ENCODE results near the gene HDAC7.
A peak's percentile ranks its signal among the peaks of the same experiment; 100 is the strongest.

HDAC7 gene

DNA sequence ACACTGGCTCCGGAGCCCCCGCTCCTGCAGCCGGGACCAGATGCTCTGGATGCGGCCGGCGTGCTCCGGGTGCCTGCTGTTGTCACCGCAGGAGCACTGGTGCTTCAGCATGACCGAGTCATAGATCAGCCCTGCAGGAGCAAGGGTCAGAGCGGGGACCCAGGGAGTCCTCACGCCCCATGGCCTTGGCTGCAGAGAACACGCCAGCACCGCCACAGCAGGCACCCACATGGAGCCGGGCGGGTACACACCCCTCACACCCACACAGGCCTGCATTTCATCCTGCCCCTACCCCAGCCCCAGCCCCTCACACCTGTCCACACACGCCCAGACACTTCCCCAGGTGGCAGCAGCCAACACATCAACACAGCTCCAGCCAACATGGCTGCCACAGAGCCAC, 27.8 kb downstream of the HDAC7 start:
- no peak for DNase-seq (ENCODE audit: low read depth)

DNA sequence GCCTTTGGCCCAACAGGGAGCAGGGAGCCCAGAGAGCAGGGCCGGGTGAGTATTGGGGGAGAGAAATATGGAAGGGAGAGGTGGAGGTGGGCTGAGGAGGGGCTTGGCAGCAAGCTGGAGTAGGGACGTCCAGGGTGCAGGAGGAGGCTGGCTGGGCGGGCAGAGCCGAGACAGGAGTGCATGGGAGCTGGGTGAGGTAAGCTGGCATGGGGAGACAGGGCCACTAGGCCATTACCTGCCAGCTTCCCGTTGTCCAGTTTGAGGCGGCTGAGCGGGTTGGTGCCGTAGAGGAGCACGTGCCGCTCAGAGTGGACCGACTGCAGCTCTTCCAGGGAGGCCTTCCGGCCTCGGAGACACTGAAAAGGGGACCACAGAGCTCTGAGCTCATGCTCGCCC, 28.4 kb downstream of the HDAC7 start:
- DNase-seq (ENCODE audit: low read depth): no peak

DNA sequence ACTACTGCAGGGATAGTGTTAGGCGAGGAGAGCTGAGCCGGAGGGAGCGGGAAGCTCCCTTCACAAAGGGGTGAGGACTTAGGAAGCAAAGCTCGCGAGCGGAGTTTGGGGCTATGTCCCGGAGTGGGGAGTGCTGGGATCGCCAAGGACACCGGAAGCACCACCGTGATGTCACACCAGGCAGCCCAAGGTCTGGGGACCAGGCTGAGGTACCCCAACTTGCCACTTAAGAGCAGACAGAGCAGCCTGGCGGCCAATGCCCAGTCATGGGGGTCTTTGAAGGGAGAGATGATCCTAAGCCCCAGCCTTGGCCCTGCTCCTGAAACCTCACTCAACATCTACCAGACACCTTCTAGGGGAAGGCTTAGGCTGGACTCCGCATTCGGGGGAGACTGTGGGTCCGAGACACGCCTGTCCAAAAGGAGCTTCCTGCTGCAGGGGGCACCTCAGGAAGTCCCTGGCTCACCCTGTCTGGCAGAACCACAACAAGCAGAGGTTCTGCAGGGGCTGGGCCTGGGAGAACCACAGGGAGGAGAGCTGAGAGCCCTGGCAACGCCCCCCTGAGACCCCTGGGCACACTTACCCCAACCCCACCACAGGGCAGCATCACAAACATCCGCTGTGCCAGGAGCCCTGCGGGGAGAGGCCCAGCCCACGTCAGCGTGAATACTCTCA, 28.9 kb downstream of the HDAC7 start:
- DNase-seq (ENCODE audit: low read depth): no peak

DNA sequence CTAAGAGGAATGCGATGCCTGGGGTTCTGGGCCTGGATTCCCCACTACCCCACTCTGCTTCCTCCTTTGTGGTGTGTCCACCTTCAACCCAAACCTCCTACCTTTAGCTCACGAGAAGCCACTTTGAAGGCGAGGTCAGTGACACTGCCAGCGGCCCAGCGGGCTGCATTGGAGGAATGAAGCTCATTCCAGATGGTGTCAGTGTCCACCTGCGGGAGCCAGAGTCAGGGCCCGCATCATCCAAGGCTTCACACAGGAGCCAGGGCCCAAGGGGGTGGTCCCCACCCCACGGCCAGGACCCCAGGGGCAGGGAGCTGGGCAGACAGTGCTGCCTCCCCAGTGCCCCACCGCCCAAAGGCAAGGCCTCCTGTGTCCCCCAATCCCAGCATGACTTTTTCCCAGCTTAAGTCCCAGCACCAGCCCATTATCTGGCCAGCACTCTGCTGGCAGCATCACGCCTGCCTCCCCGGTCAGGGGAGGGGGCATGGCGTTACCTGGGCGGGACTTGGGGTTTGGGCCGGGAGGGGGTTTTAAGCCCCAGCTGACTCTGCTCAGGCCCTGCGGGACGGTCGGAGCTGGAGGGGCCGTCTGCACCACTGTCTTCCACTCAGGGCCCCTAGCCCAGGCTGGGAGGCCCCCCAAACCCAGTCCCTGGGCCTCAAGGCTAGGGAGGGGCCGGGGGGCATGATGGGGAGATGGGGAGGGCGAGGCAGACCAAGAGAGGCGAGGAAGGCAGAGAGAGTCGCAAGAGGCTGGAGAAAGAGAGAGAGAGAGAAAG, 29.8 kb downstream of the HDAC7 start:
- no peak for DNase-seq (ENCODE audit: low read depth)

- DNase-seq (ENCODE audit: low read depth): no peak
Observed at GRCh38 chr12:47789141-47789540, 30.6 kb downstream of the HDAC7 start.

DNA sequence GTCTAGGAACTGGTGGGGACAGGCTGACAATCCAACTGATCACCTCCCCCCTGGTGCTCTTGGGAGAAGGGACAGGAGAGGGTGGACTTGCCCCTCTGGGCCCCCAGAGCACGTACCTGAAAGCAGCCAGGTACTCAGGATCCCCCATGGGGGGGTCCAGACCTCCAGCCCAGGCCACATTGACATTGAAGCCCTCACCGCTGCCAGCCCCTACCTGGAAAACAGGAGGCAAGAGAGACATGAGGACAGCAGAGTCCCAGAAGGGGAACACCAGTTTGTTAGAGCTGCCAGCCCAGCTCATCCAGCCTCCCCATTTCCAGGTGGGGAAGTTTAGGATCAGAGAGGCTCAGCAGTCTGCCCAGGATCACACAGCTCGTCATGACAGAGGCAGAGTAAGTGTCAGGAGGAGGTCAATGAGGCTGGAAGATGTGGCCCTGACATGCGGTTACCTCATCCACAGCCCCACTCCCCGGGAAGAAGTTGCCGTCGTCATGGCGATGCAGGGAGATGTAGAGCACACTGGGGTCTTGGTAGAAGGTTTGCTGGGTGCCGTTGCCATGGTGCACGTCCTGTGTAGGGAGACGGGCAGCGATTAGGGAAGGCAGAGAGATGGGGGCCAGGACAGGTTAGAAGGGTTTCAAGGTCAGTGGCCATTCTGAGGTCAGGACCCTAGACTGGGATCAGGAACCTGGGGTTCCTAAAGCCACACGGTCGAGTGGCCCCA, 31.9 kb downstream of the HDAC7 start:
- DNase-seq (ENCODE audit: low read depth): no peak

- no peak for DNase-seq (ENCODE audit: low read depth)
Observed at GRCh38 chr12:47786662-47787280, 32.9 kb downstream of the HDAC7 start.

DNA sequence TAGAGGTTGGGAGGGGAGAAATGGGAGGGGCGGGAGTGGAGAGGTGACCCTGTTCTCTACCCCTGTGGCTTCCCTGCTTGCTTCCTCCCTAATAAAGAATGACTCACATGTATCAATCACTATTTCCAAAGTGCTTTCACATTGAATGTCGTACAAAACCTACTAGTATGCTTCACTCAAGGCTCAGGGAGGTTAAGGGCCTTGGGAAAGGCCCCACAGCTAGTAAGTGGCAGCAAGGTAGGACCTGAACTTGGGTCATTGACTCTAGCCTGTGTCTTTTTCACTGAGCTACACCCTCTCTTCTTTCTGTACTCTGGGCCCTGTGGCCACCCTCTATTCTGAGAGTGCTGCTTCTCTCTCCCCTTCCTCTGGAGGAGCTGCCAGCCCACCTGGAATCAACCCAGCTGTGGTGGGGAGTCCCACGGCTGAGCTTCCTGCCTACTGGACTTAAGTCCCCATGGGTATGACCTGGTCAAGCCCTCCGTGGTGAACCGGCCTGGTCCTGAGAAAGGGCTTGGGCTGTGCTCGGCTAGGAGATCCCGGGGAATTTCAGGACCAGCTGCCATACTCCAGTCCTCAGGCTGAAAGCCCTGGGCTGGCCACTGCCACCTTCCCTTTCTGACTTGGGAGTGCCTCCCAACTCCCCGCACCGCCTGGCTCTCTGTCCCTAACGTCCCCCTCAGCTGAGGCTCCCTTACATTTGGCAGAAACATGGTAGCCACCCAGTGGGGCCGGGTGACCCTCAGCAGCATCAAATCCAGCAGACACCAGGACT, 33.6 kb downstream of the HDAC7 start:
- no peak for DNase-seq (ENCODE audit: low read depth)

GRCh38 chr12:47785036-47785886, 34.4 kb downstream of the HDAC7 start:
- no peak for DNase-seq (ENCODE audit: low read depth)

- DNase-seq (ENCODE audit: low read depth): no peak
Observed at GRCh38 chr12:47783821-47784819, 35.6 kb downstream of the HDAC7 start.

DNA sequence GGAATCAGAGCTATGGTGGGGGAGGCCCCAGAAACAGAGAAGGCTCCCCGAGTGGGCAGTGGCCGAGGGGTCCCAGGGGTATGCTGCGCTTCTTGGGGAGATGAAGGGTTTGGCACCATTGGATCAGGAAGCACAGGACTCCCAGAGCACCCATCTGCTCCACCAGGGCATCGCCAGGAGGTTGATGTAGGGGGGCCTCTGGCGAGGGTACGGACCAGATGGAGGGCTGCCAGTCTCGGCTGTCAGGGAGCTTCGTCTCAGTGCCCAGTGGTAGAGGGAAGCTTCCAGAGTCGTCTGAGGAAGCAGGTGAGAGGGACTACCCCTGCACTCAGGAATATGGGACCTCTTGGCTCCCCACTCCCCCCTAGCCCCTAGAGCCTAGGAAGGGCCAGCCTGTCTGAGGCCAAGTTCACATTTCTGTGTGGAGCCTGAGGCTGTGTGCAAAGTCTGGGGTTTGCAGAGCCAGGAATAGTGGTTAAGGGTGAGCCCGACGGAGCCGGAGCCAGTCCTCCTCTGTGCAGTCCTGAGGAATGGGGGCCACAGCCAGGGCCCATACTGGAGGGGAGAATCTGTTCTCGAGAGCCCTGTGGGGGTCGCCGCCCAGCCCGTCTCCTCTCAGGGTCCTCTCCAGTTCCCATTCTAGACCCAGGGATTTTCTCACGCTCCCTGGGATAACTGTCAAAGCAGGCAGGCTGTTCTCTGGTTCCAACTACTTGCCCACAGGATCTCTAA, 36.5 kb downstream of the HDAC7 start:
- no peak for DNase-seq (ENCODE audit: low read depth)

GRCh38 chr12:47782372-47782770, 37.3 kb downstream of the HDAC7 start:
- DNase-seq (ENCODE audit: low read depth): no peak

DNA sequence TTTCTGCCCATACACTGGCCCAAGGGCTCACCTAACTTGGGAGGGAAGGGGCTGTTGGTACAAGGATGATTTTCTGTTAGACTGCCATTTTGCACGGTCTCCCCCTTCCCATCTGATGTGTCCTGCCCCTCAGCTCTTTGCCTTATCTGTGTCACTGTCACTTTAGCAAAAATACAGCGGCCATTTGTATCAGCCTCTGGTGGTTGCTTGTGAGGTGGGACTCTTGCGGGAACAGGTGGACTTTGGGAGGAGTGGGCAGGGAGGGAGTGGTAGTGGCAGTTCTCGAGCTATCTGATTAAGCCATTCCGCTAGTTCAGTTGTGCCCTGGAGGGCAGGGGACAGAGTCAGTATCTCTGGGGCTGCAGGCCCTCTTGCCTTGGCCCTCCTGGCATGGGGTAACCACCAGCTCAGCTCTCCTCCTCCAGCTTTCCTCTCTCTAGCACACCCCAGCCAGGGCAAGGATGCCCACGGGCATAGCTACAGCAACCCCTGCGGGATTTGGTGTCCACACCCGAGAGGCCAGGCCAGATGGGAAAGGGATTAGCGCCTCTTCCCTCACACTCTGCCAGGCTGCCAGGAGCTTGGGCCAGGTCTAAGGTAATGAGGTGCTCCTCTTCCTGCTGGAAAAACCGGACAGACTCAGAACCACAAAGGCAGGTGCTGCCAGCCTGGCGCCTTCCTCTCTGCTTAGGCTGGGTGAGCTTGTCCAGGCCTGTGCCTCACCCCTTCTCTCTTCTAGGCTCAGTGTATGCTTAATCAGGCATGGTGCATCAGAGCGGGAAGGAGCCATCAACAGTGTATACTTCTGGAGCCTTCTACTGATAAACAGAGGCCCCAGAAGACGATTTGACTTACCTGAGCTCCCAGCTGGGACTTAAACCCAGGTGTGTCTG, 38.0 kb downstream of the HDAC7 start:
- DNase-seq (ENCODE audit: low read depth): no peak

DNA sequence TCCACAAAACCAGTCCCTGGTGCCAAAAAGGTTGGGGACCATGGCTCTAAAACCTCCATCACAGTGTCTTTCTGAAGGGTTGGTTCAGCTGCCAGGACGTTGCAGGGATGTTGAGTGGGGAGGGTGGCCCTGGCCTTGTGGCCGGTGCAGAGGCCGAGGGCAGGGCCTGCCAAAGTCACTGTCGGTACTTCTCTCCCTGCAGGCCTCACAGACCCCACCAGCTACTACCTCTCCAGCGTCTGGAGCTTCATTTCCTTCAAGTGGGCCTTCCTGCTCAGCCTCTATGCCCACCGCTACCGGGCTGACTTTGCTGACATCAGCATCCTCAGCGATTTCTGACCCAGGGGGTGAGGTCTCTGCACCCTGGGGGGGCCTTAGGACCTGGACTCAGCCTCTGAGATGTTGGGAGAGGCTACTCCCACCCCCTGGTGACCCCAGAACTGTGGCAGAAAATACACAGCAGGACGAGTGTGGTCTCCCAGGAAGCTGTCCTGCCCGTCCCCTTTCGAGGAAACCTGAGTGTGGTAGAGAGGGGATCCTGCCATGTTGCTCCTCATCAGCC, 39.7 kb downstream of the HDAC7 start:
- DNase-seq (ENCODE audit: low read depth): no peak

- peak; percentile 69 for DNase-seq (ENCODE audit: low read depth)
Observed at GRCh38 chr12:47779301-47779942, 40.3 kb downstream of the HDAC7 start.

DNA sequence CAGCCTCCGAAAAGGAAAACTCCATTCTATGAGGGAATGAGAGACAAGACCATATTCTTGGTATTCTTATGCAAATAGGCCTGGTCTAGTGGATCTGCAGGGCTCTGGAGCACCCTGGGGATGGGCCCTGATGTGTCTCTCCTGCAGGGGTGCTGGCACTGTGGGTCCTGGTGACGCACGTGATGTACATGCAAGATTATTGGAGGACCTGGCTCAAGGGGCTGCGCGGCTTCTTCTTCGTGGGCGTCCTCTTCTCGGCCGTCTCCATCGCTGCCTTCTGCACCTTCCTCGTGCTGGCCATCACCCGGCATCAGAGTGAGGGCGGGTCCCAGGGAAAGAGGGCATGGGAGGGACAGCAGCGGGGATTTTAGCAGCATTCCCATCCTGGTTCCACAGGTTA, 40.8 kb downstream of the HDAC7 start:
- DNase-seq (ENCODE audit: low read depth): no peak
